Measurements from ENCODE around the gene DIO3.

Gene DIO3

GRCh38 chr14:101557811-101558738 lies 3.2 kb upstream of the DIO3 start:
- TF ChIP-seq, protein P1, sequence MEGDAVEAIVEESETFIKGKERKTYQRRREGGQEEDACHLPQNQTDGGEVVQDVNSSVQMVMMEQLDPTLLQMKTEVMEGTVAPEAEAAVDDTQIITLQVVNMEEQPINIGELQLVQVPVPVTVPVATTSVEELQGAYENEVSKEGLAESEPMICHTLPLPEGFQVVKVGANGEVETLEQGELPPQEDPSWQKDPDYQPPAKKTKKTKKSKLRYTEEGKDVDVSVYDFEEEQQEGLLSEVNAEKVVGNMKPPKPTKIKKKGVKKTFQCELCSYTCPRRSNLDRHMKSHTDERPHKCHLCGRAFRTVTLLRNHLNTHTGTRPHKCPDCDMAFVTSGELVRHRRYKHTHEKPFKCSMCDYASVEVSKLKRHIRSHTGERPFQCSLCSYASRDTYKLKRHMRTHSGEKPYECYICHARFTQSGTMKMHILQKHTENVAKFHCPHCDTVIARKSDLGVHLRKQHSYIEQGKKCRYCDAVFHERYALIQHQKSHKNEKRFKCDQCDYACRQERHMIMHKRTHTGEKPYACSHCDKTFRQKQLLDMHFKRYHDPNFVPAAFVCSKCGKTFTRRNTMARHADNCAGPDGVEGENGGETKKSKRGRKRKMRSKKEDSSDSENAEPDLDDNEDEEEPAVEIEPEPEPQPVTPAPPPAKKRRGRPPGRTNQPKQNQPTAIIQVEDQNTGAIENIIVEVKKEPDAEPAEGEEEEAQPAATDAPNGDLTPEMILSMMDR (IDR thresholded peaks at IDR 0.05; ENCODE audit: control insufficient read depth, insufficient read depth, low read depth, low read length, missing control alignments), result no peak
- DNase-seq (ENCODE audit: low read depth), result no peak
- H3K4me3 ChIP-seq (ENCODE audit: control insufficient read depth, low read depth, low read length), result no peak overlapping the region

DNA sequence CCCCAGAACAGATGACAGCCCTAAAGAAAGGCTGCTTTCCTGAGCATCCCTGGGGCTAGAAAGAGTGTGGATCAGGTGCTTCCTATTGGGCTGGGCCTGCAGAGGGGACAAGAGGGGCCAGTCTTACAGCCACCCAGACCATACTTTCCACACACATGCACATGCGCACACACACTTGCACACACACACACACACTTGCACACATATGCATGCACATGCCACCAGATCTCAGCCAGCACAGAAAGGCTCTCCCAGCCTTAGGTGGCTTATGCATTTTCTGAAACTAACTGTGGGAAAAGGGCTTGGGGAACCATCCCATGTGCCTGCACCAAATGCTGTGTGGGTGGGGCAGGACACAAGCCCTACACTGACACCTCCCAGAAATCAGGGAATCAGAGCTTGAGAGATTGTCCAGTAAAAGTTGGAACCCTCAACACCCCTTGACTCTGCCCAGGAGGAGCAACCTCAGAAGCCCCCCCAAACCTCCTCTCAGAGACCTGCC lies 2.5 kb upstream of the DIO3 start:
- no peak overlapping the region for H3K4me3 ChIP-seq (ENCODE audit: control insufficient read depth, low read depth, low read length)
- TF ChIP-seq, protein P1 (IDR thresholded peaks at IDR 0.05; ENCODE audit: control insufficient read depth, insufficient read depth, low read depth, low read length, missing control alignments), result no peak

GRCh38 chr14:101559250-101559623 lies 2.1 kb upstream of the DIO3 start:
- DNase-seq (ENCODE audit: low read depth), result no peak
- no peak overlapping the region for H3K4me3 ChIP-seq (ENCODE audit: control insufficient read depth, low read depth, low read length)
- TF ChIP-seq, protein P1 (IDR thresholded peaks at IDR 0.05; ENCODE audit: control insufficient read depth, insufficient read depth, low read depth, low read length, missing control alignments), result no peak

More for the DNA sequence above, 2.5 kb upstream of the DIO3 start:
- no peak for DNase-seq (ENCODE audit: low read depth)

GRCh38 chr14:101559624-101560533 lies 1.4 kb upstream of the DIO3 start:
- TF ChIP-seq, protein P1 (IDR thresholded peaks at IDR 0.05; ENCODE audit: control insufficient read depth, insufficient read depth, low read depth, low read length, missing control alignments), result peak; percentile 14
- no peak overlapping the region for H3K4me3 ChIP-seq (ENCODE audit: control insufficient read depth, low read depth, low read length)
- no peak for DNase-seq (ENCODE audit: low read depth)

DNA sequence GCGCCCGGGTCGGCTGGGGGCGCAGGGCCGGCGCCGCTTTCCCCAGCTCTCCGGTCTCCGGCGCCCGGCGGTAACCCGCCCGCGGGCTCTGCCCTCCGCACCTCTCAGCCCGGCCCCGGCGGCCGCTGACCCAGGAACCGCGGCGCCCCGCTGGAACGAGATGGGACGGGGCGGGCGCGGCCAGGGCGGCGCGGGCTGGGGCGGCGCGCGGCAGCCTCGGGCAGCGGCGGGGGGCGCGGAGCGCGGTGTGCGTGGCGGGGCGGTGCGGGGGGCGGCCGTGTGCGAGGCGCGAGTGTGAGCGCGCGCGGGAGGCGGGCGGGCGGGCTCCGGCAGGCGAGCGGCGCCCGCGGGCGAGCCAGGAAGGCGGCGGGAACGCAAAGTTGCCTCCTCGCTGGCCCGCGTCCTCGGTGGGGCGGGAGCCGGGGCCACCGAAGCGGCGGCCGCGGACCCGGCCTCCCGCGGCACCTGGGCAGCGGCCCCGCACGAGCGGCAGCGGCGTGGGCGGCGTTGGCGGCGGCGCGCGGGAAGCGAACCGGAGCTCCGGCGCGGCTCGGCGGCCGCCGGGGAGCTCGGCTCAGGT lies 671 bp upstream of the DIO3 start:
- H3K4me3 ChIP-seq (ENCODE audit: control insufficient read depth, low read depth, low read length), result no peak overlapping the region
- TF ChIP-seq, protein P1 (IDR thresholded peaks at IDR 0.05; ENCODE audit: control insufficient read depth, insufficient read depth, low read depth, low read length, missing control alignments), result no peak
- DNase-seq (ENCODE audit: low read depth), result no peak

GRCh38 chr14:101561897-101562490 lies 699 bp downstream of the DIO3 start:
- no peak overlapping the region for H3K4me3 ChIP-seq (ENCODE audit: control insufficient read depth, low read depth, low read length)
- TF ChIP-seq, protein P1 (IDR thresholded peaks at IDR 0.05; ENCODE audit: control insufficient read depth, insufficient read depth, low read depth, low read length, missing control alignments), result no peak
- DNase-seq (ENCODE audit: low read depth), result no peak
